Measurements from ENCODE around the gene FMN1.
"Not testable (repeated sequence)": the region's sequence is repeated elsewhere in the genome, so short reads cannot be mapped to it uniquely, and the experiment has no call there.

FMN1 gene

DNA sequence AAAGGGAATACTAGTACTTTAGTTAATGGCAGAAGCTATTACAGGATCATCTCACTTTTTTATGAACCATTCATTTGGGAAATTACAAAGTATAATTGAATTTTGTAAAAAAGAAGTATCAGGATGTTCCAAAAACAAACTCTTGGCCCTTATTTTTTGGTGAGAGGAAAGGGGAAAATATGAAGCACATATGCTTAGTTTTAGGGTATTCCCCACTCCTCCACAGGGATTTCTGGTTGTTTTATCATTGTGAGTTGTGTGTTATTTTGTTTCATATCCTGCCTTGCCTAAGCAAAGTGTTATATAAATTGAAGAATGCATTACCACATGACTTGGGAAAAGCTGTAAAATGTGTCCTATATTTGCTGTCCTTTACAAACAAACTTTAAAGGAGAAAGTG lies 227.0 kb downstream of the FMN1 start:
- DNase-seq (ENCODE audit: low read depth), result no peak

- no peak for DNase-seq (ENCODE audit: low read depth)
These were observed 228.0 kb downstream of the FMN1 start for GRCh38 chr15:32966512-32966911.

DNA sequence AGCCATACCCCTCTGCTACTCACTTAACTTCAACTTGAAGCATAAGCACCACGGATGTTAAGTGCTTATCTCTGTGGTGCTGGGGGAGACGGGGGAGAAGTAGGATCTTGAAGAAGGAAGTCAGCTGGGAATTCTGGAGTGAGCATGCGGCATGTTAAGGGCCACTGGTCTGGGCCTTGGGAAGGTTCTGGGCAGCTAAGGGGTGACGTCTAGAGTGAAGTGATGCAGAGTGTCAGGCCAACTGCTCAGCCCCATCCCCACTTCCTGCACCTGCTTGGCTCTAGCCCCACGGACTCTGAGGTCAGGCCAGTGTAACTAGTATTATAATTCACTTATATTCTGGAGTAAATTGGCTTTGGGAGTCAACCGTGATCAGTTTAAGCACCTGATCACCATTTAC lies 228.6 kb downstream of the FMN1 start:
- no peak for DNase-seq (ENCODE audit: low read depth)

GRCh38 chr15:32959077-32959476 lies 235.4 kb downstream of the FMN1 start:
- DNase-seq (ENCODE audit: low read depth), result no peak

DNA sequence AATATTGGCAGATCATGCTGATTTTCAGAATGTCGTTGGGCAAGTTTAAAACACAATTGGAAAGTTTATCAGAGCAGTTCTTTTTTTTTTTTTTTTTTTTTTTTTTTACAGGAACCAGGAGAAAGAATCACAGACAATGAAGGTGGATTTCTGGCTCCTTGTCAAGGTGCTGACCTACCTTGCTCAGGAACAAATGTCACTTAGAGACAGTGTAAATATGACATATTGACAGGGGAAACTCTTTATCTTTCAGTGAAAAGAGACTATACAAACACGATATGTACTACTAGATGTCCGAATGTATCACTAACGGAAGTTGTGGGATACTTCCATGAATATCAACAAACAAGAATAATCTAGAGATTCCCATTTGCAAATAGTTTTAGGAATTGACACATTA lies 237.3 kb downstream of the FMN1 start:
- no peak for DNase-seq (ENCODE audit: low read depth)

- no peak for DNase-seq (ENCODE audit: low read depth)
These were observed 237.8 kb downstream of the FMN1 start for GRCh38 chr15:32956711-32957110.

GRCh38 chr15:32956006-32956405 lies 238.5 kb downstream of the FMN1 start:
- no peak for DNase-seq (ENCODE audit: low read depth)

DNA sequence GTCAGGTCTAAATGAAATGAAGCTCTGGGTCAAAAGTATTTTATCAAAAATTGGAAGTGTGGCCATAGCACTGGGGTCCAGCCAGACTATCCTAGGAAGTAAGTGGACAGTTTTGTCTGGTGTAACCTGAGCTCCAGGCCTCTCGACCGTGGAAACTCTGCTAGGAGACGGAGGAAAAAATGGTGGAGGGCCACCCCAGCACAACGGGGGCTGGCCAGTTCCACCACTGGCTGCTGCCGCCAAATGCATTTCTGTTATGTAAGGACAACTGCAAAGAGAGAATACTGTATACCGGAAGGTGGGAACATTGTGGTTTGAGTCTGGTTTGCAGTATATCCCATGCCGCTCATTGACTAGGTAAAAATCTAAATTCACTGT lies 241.0 kb downstream of the FMN1 start:
- no peak for DNase-seq (ENCODE audit: low read depth)

GRCh38 chr15:32952901-32953532 lies 241.5 kb downstream of the FMN1 start:
- DNase-seq (ENCODE audit: low read depth), result no peak

DNA sequence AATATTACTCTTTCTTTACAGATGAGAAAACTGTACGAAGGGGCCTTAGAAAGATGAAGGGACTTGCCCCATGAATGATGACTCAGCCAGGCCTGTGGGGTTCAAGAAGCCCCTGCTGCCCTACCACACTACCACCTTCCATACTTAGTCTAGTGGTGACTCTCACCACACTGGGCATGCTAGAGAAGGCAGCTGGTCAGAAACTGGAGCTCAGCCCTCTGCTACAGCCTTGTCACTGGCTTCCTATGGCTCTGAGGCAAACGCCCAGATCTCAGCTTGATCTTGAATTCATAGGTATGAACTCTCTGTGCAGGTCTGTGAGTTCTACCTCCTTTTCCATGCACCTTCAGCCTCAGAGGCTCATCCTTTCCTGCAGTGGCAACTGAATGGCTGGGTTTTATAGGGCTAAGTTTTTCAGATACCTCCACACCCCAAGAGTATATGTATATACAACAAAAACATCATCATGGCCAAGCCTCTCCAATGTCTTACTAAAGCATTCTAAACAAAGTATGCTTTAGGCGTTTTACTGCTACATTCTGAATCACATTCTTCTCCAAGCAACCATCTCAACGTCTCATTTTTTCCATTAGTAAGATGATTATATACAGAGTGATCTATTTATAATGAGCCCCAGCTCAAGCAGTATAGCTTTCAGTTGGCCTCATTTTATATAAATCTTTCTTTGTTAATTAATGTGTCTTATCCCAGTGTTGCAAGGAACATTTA lies 242.6 kb downstream of the FMN1 start:
- DNase-seq (ENCODE audit: low read depth), result no peak

- not testable (repeated sequence) for DNase-seq (ENCODE audit: low read depth)
These were observed 244.5 kb downstream of the FMN1 start for GRCh38 chr15:32950051-32950450.

DNA sequence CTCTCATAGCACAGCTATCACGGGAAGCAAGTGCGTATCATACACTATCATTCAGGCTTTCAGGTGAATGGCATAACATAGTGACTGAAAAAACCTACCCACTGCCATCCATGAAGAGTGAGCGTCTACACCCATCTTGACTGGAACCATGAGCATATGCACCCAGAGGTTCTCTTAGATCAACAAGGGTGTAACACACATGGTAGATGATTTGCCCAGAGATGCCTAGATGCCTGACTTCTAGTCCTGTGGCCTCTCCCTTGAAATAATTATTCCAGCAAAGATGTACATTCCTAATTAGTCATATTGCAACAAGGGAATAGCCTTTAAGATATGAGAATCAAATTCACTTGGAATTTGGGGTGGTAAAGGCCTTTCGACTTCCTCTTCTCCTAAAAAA lies 248.3 kb downstream of the FMN1 start:
- no peak for DNase-seq (ENCODE audit: low read depth)

DNA sequence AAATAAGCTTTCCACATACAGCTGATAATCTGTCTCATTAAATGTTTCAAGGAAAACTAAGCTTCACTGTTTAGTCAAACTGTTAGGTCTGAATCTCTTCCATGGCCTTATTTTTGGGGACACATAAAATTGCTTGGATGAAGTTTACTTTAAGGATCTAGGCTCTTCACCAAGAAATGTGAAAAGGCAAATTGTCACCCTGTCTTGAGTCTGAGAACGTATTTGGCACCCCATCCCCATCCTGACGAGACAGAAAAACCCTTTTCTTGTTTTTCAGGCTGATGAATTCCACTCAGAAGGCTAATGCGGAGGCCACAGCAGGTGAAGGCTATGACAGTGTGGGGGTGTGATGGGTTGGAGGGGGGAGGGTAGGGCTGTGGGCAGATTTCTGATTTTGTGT lies 250.1 kb downstream of the FMN1 start:
- DNase-seq (ENCODE audit: low read depth), result no peak

GRCh38 chr15:32943711-32944110 lies 250.8 kb downstream of the FMN1 start:
- no peak for DNase-seq (ENCODE audit: low read depth)

- no peak for DNase-seq (ENCODE audit: low read depth)
These were observed 252.1 kb downstream of the FMN1 start for GRCh38 chr15:32942401-32942841.

DNA sequence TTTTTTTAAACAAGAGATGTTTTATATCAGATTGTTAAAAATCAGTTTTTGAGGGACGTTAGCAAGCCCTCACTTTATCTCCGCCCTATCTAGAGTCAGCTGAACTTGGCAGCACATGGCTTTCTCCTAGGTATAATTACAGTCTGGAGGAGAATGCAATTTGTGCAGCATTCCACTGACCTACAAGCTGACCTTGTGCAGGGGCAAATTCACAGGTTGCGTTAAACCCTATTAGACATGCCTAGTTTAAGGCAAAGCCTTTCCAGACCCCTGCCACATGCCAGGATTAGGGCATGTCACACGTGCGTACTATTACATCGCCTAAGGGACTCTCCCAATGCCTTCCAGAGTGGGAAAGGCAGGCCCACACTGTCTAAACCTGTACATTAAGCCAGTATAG lies 252.7 kb downstream of the FMN1 start:
- DNase-seq (ENCODE audit: low read depth), result no peak

- no peak for DNase-seq (ENCODE audit: low read depth)
These were observed 257.5 kb downstream of the FMN1 start for GRCh38 chr15:32936976-32937375.

DNA sequence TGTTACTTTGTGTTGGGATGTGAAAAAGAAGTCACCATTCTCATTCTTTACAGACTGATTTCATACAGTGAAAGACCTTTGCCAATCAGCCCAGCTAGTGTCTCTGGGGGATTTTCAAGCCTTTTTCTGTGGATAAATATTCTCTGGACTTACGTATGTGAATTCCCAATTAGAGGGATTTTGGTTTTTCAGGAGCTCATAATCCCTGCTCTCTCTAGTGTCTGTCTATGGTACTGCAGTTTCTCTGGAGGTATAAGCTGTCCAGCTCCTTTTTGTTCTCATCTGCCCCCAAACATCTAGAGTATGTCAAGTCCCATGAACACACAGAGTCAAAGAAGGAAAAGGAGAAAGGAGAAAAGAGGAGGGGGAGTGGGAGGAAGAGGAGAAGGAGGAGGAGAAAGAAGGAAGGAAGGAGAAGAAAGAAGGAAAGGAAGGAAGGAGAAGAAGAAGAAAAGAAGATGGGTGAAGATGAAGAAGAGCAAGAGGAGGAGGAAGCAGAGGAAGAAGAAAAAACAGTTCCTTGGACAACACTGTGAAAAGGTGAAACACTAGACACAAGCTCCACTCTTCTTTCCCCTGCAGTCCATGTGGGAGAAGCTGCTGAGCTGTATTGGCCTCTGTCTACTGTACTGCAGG lies 258.1 kb downstream of the FMN1 start:
- DNase-seq (ENCODE audit: low read depth), result no peak

- no peak for DNase-seq (ENCODE audit: low read depth)
These were observed 259.4 kb downstream of the FMN1 start for GRCh38 chr15:32935139-32935538.

GRCh38 chr15:32933236-32933635 lies 261.3 kb downstream of the FMN1 start:
- DNase-seq (ENCODE audit: low read depth), result no peak

DNA sequence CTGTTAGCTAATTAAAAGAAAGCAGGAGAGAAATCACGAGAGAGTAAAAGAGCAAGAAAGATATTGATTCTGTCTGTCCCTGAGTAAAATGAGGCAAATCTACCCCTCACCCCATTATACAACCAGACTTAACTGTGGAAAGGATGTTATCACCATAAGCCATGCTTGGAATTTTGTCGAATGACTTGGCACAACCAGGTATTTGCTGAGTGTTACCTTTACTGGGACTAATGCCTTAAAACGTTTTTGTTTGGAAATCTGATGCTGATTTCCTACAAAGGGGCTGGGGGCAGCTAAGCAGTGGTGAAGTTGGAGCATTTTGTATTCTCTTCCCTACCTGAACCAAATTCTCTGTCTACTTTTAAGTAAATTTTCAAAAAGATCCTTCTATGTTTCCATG lies 265.6 kb downstream of the FMN1 start:
- no peak for DNase-seq (ENCODE audit: low read depth)

DNA sequence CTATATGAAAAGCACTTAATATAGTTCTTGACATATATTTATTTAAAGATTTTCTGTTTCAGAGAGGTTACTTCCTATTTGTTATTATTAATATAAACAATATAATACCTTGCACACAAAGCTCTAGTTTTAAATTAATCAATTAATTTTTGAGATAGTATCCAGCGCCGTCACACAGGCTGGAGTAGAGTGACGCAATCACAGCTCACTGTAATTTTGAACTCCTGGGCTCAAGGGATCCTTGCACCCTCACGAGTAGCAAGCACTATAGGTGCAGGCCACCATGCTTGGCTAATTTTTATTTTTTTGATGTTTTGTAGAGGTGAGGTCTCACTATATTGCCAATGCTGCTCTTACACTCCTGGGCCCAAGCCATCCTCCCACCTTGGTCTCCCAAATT lies 267.4 kb downstream of the FMN1 start:
- no peak for DNase-seq (ENCODE audit: low read depth)

DNA sequence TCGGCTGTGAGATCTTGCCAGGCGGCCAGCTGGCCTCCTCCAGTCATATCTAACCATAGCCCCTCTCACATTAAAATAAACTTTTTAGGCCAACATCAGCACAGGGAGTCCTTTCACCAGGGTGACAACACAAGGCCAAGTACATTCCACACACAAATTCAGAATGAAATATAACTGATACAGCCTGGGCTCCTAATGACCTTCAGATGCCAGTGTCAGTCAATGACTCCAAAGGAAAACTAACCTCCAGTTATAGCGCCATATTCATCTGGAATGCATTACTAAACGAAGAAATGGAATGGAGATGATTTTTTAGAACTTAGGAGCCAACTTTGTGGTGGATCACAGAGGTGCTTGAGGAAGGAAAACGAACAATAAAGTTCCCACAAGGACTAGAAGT lies 271.3 kb downstream of the FMN1 start:
- DNase-seq (ENCODE audit: low read depth), result no peak

All from T follicular helper cell (primary cell).